Measurements from ENCODE around the gene DDX6.
"Not testable (repeated sequence)": the region's sequence is repeated elsewhere in the genome, so short reads cannot be mapped to it uniquely, and the experiment has no call there.

Gene DDX6

GRCh38 chr11:118791111-118791960 lies at the start of gene DDX6:
TSS of gene DDX6 (minus strand) at chr11:118791164. CDS start at chr11:118786251, 4,913 bp downstream.
- DNase-seq (ENCODE audit: low spot score) = peak; percentile 96

GRCh38 chr11:118838905-118839553 lies 48.1 kb upstream of the DDX6 start:
- DNase-seq (ENCODE audit: low spot score) = no peak

- DNase-seq (ENCODE audit: low spot score) = no peak
Measured at GRCh38 chr11:118837868-118838267, 46.9 kb upstream of the DDX6 start.

- no peak for DNase-seq (ENCODE audit: low spot score)
Measured at GRCh38 chr11:118834427-118835028, 43.6 kb upstream of the DDX6 start.

- no peak for DNase-seq (ENCODE audit: low spot score)
Measured at GRCh38 chr11:118827118-118827517, 36.2 kb upstream of the DDX6 start.

GRCh38 chr11:118822936-118823510 lies 32.1 kb upstream of the DDX6 start:
- DNase-seq (ENCODE audit: low spot score) = not testable (repeated sequence)

GRCh38 chr11:118820412-118821357 lies 29.7 kb upstream of the DDX6 start:
- DNase-seq (ENCODE audit: low spot score) = no peak

GRCh38 chr11:118820025-118820379 lies 29.0 kb upstream of the DDX6 start:
- not testable (repeated sequence) for DNase-seq (ENCODE audit: low spot score)

GRCh38 chr11:118819334-118820024 lies 28.5 kb upstream of the DDX6 start:
- no peak for DNase-seq (ENCODE audit: low spot score)

- DNase-seq (ENCODE audit: low spot score) = no peak
Measured at GRCh38 chr11:118818130-118818529, 27.2 kb upstream of the DDX6 start.

GRCh38 chr11:118813551-118813950 lies 22.6 kb upstream of the DDX6 start:
- DNase-seq (ENCODE audit: low spot score) = no peak

- DNase-seq (ENCODE audit: low spot score) = no peak
Measured at GRCh38 chr11:118812485-118812884, 21.5 kb upstream of the DDX6 start.

GRCh38 chr11:118807800-118808778 lies 17.1 kb upstream of the DDX6 start:
- no peak for DNase-seq (ENCODE audit: low spot score)

GRCh38 chr11:118806400-118806799 lies 15.4 kb upstream of the DDX6 start:
- no peak for DNase-seq (ENCODE audit: low spot score)

- DNase-seq (ENCODE audit: low spot score) = no peak
Measured at GRCh38 chr11:118804094-118804493, 13.1 kb upstream of the DDX6 start.

- no peak for DNase-seq (ENCODE audit: low spot score)
Measured at GRCh38 chr11:118799372-118799771, 8.4 kb upstream of the DDX6 start.

GRCh38 chr11:118797510-118797909 lies 6.5 kb upstream of the DDX6 start:
- DNase-seq (ENCODE audit: low spot score) = no peak

- DNase-seq (ENCODE audit: low spot score) = peak; percentile 85
Measured at GRCh38 chr11:118792570-118793124, 1.7 kb upstream of the DDX6 start.

GRCh38 chr11:118791961-118792569 lies 1.1 kb upstream of the DDX6 start:
- DNase-seq (ENCODE audit: low spot score) = no peak
